GM12878 (cell line): ENCODE data around the gene DCAF4. TPM values are rescaled to one million over a fixed set of nuclear protein-coding genes. Genes with fewer than 3 reads are reported as not detected.

Source experiments
- ATAC-seq: fragments of 200-7000 bp; cut with Tn5 transposase; 3 replicates; pipeline ENCODE4 v1.9.1; 2020; ENCODE audit warnings: mild to moderate bottlenecking, moderate library complexity
- BruUV-seq: library from RNA; stranded (reverse); fragments of 400-500 nt; replicated peaks from 2 replicates; lab custom pipeline; 2021; lab: Mats Ljungman, UMichigan
- CTCF ChIA-PET: fragments of 300-600 bp; sonication (Branson Sonifier 250); formaldehyde crosslinking; extraction: SDS; loops from one replicate; lab custom pipeline; 2021; ENCODE audit warnings: inconsistent platforms; lab: Yijun Ruan, JAX
- POLR2A ChIA-PET: fragments of 350-600 bp; formaldehyde crosslinking; extraction: SDS; loops from one replicate; lab custom pipeline; 2021; ENCODE audit warnings: inconsistent platforms; lab: Charles Lee
- RAD21 ChIA-PET: fragments of 300-600 bp; sonication (Branson Sonifier 250); formaldehyde crosslinking; loops from one replicate; lab custom pipeline; 2023; ENCODE audit warnings: antibody characterized with exemption; ENCODE audit not compliant: unreplicated experiment; lab: Charles Lee
- SMC1A ChIA-PET: fragments of 300-600 bp; sonication (Branson Sonifier 250); formaldehyde crosslinking; loops from one replicate; lab custom pipeline; 2023; ENCODE audit not compliant: unreplicated experiment, uncharacterized antibody; lab: Charles Lee
- DNase-seq: peaks from one replicate; pipeline ENCODE4 v3.0.0-alpha.2; 2011; ENCODE audit warnings: low read depth, low spot score
- FAIRE-seq: peaks from 3 replicates; lab custom pipeline; 2011; peaks lifted over from hg19 to GRCh38; lab: Jason Lieb, UNC
- H2AFZ ChIP-seq: 2 replicates; pipeline ENCODE4 v1.6.0; 2011; ENCODE audit warnings: low read depth, low read length, control low read depth; ENCODE audit not compliant: control insufficient read depth
- H3K27ac ChIP-seq: 2 replicates; pipeline ENCODE4 v1.5.1; 2011; ENCODE audit warnings: control low read depth; ENCODE audit not compliant: control insufficient read depth, insufficient read depth
- H3K27me3 ChIP-seq, 2 experiments: replicated peaks in 1 of 2; 2 replicates each; pipeline versions ENCODE4 v1.6.0 to v1.6.1; 2011; ENCODE audit warnings: low read length in 1 of 2; ENCODE audit not compliant: control insufficient read depth in 2 of 2, insufficient read depth in 2 of 2
- H3K36me3 ChIP-seq, 2 experiments: 2 replicates each; pipeline ENCODE4 v1.5.1; 2011; ENCODE audit warnings: low read length in 1 of 2; ENCODE audit not compliant: control insufficient read depth in 2 of 2, insufficient read depth in 2 of 2
- H3K4me1 ChIP-seq: 2 replicates; pipeline ENCODE4 v1.6.1; 2011; ENCODE audit warnings: mild to moderate bottlenecking, low read length, moderate library complexity, mixed read lengths; ENCODE audit not compliant: control insufficient read depth, insufficient read depth
- H3K4me2 ChIP-seq: 2 replicates; pipeline ENCODE4 v1.6.0; 2011; ENCODE audit warnings: control low read depth; ENCODE audit not compliant: control insufficient read depth, insufficient read depth
- H3K4me3 ChIP-seq: fragments of 200-600 bp; sonication (generic); 2 replicates; pipeline ENCODE4 v1.5.1; 2016
- H3K79me2 ChIP-seq: 2 replicates; pipeline ENCODE4 v1.6.0; 2011; ENCODE audit warnings: low read length; ENCODE audit not compliant: control insufficient read depth, insufficient read depth
- H3K9ac ChIP-seq: 2 replicates; pipeline ENCODE4 v1.8.0; 2011; ENCODE audit warnings: low read length, control low read depth, mixed read lengths; ENCODE audit not compliant: control insufficient read depth, insufficient read depth
- H3K9me3 ChIP-seq: replicated peaks from 3 replicates; pipeline ENCODE4 v1.5.1; 2011; ENCODE audit warnings: mild to moderate bottlenecking, low read length; ENCODE audit not compliant: control insufficient read depth, insufficient read depth
- H4K20me1 ChIP-seq: 2 replicates; pipeline ENCODE4 v1.6.0; 2011; ENCODE audit not compliant: control insufficient read depth, insufficient read depth
- BMI1 ChIP-seq: fragments of 450-650 bp; IDR thresholded peaks from 2 replicates; pipeline ENCODE4 v1.6.1; 2016; ENCODE audit warnings: mild to moderate bottlenecking, moderate library complexity, borderline replicate concordance
- BRCA1 ChIP-seq: IDR thresholded peaks from 2 replicates; pipeline ENCODE4 v1.6.1; 2011; ENCODE audit warnings: low read depth, low read length, improper control_type of control experiment
- CREB1 ChIP-seq: IDR thresholded peaks from 2 replicates; pipeline ENCODE4 v1.6.1; 2012; ENCODE audit warnings: low read depth, mild to moderate bottlenecking, inconsistent platforms
- HDGF ChIP-seq: fragments of 450-650 bp; IDR thresholded peaks from 2 replicates; pipeline ENCODE4 v1.6.1; 2016; ENCODE audit warnings: antibody characterized with exemption
- IRF5 ChIP-seq: fragments of 450-650 bp; IDR thresholded peaks from 2 replicates; pipeline ENCODE4 v1.6.1; 2017; ENCODE audit warnings: borderline replicate concordance
- KDM1A ChIP-seq: fragments of 200-600 bp; sonication (generic); IDR thresholded peaks from 2 replicates; pipeline ENCODE4 v1.6.1; 2016; ENCODE audit warnings: borderline replicate concordance
- MLLT1 ChIP-seq: fragments of 450-650 bp; IDR thresholded peaks from 2 replicates; pipeline ENCODE4 v1.6.1; 2016; ENCODE audit warnings: mild to moderate bottlenecking
- MTA3 ChIP-seq: IDR thresholded peaks from 2 replicates; pipeline ENCODE4 v1.6.1; 2012; ENCODE audit warnings: low read length, inconsistent platforms, borderline replicate concordance
- NFXL1 ChIP-seq: fragments of 450-650 bp; IDR thresholded peaks from 2 replicates; pipeline ENCODE4 v1.6.1; 2017; ENCODE audit warnings: antibody characterized with exemption, mild to moderate bottlenecking, borderline replicate concordance
- PRDM15 ChIP-seq: fragments of 450-650 bp; formaldehyde crosslinking; IDR thresholded peaks from 2 replicates; pipeline ENCODE4 v1.4.0; 2020; ENCODE audit warnings: mild to moderate bottlenecking, moderate library complexity
- RFX5 ChIP-seq: IDR thresholded peaks from 2 replicates; pipeline ENCODE4 v1.6.1; 2011; ENCODE audit warnings: low read depth, low read length, improper control_type of control experiment
- SIN3A ChIP-seq: IDR thresholded peaks from 2 replicates; pipeline ENCODE4 v1.6.1; 2012; ENCODE audit warnings: low read depth, low read length, improper control_type of control experiment
- SPI1 ChIP-seq: IDR thresholded peaks from 2 replicates; pipeline ENCODE4 v1.6.1; 2011; ENCODE audit warnings: low read depth, mild to moderate bottlenecking, low read length, moderate library complexity, borderline replicate concordance; ENCODE audit not compliant: insufficient read depth
- ZNF207 ChIP-seq: fragments of 450-650 bp; IDR thresholded peaks from 2 replicates; pipeline ENCODE4 v1.6.1; 2014; ENCODE audit warnings: antibody characterized with exemption, mild to moderate bottlenecking, borderline replicate concordance
- WGBS: methylation state at CpG from one replicate; pipeline ENCODE4 v1.1.6; 2016; ENCODE audit warnings: low lambda C conversion rate; ENCODE audit not compliant: insufficient replicate concordance, insufficient coverage; ENCODE audit errors: missing lambda C conversion rate; 5-methylcytosine and 5-hydroxymethylcytosine counted together
- in situ Hi-C: fragments of 300-500 bp; cut with MboI; formaldehyde crosslinking; loops from 9 replicates; pipeline ENCODE4 v1.14.3; 2018; ENCODE audit warnings: mixed read lengths
- intact Hi-C: fragments of 100-400 bp; cut with micrococcal nuclease; formaldehyde crosslinking; loops from one replicate; pipeline ENCODE4 v1.14.2; 2022; ENCODE audit not compliant: unreplicated experiment
- polyA plus RNA-seq, 11 experiments: library from polyadenylated mRNA; depleted of rRNA in 4 of 11; unstranded in 6 of 11; stranded (reverse) in 5 of 11; fragments of >200 nt; fragmentation: Nextera tagmentation in 4 of 11; fragmentation: Illumina TruSeq in 1 of 11; extraction: Ambion mirVana in 4 of 11; extraction: Trizol in 1 of 11; gene quantifications; 1 replicate in 1 of 11; 2 replicates in 10 of 11; pipeline versions ENCODE4 v1.2.1 to v1.2.3, GENCODE V29; 2011 to 2016; ENCODE audit warnings: inconsistent platforms in 2 of 11, missing spikeins in 2 of 11, low read depth in 1 of 11
- total RNA-seq, 4 experiments: library from RNA; depleted of rRNA in 3 of 4; stranded (reverse); fragments of >200 nt in 3 of 4; fragmentation: Illumina TruSeq in 1 of 4; extraction: Trizol in 1 of 4; gene quantifications; 2 replicates each; pipeline versions ENCODE4 v1.2.1 to v1.2.3, GENCODE V29; 2013 to 2021

DCAF4 gene
- total and polyA plus RNA-seq, 10 of the 15 experiments (the other 5 are each of a cell fraction or from before 2014, with no cell fraction given), result 2.6 to 51.1 (median 21.0) TPM

- no peak for TF ChIP-seq RFX5
- TF ChIP-seq CREB1, result no peak
- no peak for TF ChIP-seq BRCA1
- TF ChIP-seq KDM1A, result no peak
- no peak for TF ChIP-seq BMI1
- TF ChIP-seq MTA3, result no peak
- no peak for TF ChIP-seq SIN3A
- TF ChIP-seq HDGF, result no peak
- TF ChIP-seq IRF5, result no peak
- TF ChIP-seq MLLT1, result no peak
- no peak for TF ChIP-seq ZNF207
- TF ChIP-seq NFXL1, result no peak
- no peak for TF ChIP-seq SPI1
- no peak for TF ChIP-seq PRDM15 (CRISPR knock-in tag)
- Histone ChIP-seq H3K27me3 (no peaks in the 10 kb centered on the region), H3K4me2 (no peak overlapping the region), H3K27ac (no peak overlapping the region), H3K4me3 (no peak overlapping the region), H4K20me1 (no peaks in the 10 kb centered on the region), H3K9me3 (peaks cover under 1% of the 10 kb centered on the region; the same call in 2 of the 3 replicates), H3K4me1 (peaks cover 14% of the 10 kb centered on the region), H3K36me3 (no peaks in the 10 kb centered on the region), H3K9ac (no peak overlapping the region), H3K79me2 (no peaks in the 10 kb centered on the region), H2AFZ (no peak overlapping the region)
- FAIRE-seq, result no peak
- BruUV-seq, result no TSS peak
- in situ Hi-C loops (no loop called here), intact Hi-C loops (no loop called here)
- ChIA-PET POLR2A (interaction anchor here (0.9 kb wide), 1 partner anchor 13 kb away, joined by 4 read pairs; the partner anchor contains the start of gene DPF3), SMC1A (interaction anchor here (0.7 to 1.6 kb wide), 7 partner anchors 9 to 255 kb away, joined by 3 to 8 read pairs (median 3); no protein-coding TSS in a partner anchor), CTCF (interaction anchor here (0.9 to 1.3 kb wide), 4 partner anchors 18 to 368 kb away, joined by 3 to 5 read pairs (median 4); no protein-coding TSS in a partner anchor), RAD21 (interaction anchor here (1.2 kb wide), 1 partner anchor 13 kb away, joined by 4 read pairs; the partner anchor contains the start of gene DPF3)
- WGBS, result 60% methylated on average over 2 of the region's 2 CpGs
- no peak for DNase-seq
- ATAC-seq, result no peak
These were observed 44.7 kb upstream of the DCAF4 start for GRCh38 chr14:72881543-72881942.
